ENCODE data around the gene VPS13D. TPM values are rescaled to one million over a fixed set of nuclear protein-coding genes. Genes with fewer than 3 reads are reported as not detected.

Gene VPS13D
- total RNA-seq, 1 experiment from 2014 or later, result 29.0 TPM

- no peak for TF ChIP-seq ZNF219 (CRISPR knock-in tag; IDR thresholded peaks at IDR 0.05; ENCODE audit: borderline replicate concordance)
- no peak for TF ChIP-seq FOXK1 (CRISPR knock-in tag; IDR thresholded peaks at IDR 0.05)
- no peak for TF ChIP-seq AFF4 (CRISPR knock-in tag; IDR thresholded peaks at IDR 0.05; ENCODE audit: borderline replicate concordance)
- TF ChIP-seq ATF3 (CRISPR knock-in tag; conservative IDR thresholded peaks at IDR 0.05), result no peak
Measured at GRCh38 chr1:12314333-12314903, 84.6 kb downstream of the VPS13D start (continued).

- POLR2A ChIA-PET, result no interaction called here
- CTCF ChIA-PET, result interaction anchor here (0.9 to 1.5 kb wide), 3 partner anchors 24 to 306 kb away, joined by 3 to 4 read pairs (median 4); no protein-coding TSS in a partner anchor
Measured at GRCh38 chr1:12315146-12315545, 85.3 kb downstream of the VPS13D start.

GRCh38 chr1:12316331-12316730 lies 86.5 kb downstream of the VPS13D start:
- ATAC-seq, result no peak
- Mint-ChIP-seq H3K4me3 (no peak overlapping the region), H3K27ac (no peak overlapping the region), H3K9me3 (no peaks in the 10 kb centered on the region), H3K27me3 (ENCODE audit: low read depth) (no peaks in the 10 kb centered on the region), H3K4me1 (peaks cover 10% of the 10 kb centered on the region), H3K36me3 (peaks cover 40% of the 10 kb centered on the region)
- CTCF ChIA-PET, result interaction anchor here (1.5 kb wide), 1 partner anchor 23 kb away, joined by 4 read pairs; no protein-coding TSS in a partner anchor
- POLR2A ChIA-PET, result no interaction called here
- DNase-seq (ENCODE audit: low spot score), result no peak
- TF ChIP-seq SP1 (CRISPR knock-in tag; conservative IDR thresholded peaks at IDR 0.05) (no peak), EMX1 (CRISPR knock-in tag; IDR thresholded peaks at IDR 0.05) (no peak), NFYB (CRISPR knock-in tag; conservative IDR thresholded peaks at IDR 0.05; ENCODE audit: low read depth) (no peak), TP53 (CRISPR knock-in tag; IDR thresholded peaks at IDR 0.05) (no peak), E2F4 (CRISPR knock-in tag; IDR thresholded peaks at IDR 0.05; ENCODE audit: borderline replicate concordance, low read depth) (no peak), ZNF317 (CRISPR knock-in tag; IDR thresholded peaks at IDR 0.05; ENCODE audit: borderline replicate concordance, low read depth) (no peak), TCF7 (CRISPR knock-in tag; IDR thresholded peaks at IDR 0.05; ENCODE audit: low read depth) (no peak), HMGXB4 (CRISPR knock-in tag; IDR thresholded peaks at IDR 0.05) (no peak), ZNF219 (CRISPR knock-in tag; IDR thresholded peaks at IDR 0.05; ENCODE audit: borderline replicate concordance) (no peak), ESRRA (CRISPR knock-in tag; IDR thresholded peaks at IDR 0.05; ENCODE audit: borderline replicate concordance) (no peak), KAT7 (CRISPR knock-in tag; IDR thresholded peaks at IDR 0.05; ENCODE audit: borderline replicate concordance) (no peak), ZNF121 (CRISPR knock-in tag; IDR thresholded peaks at IDR 0.05) (no peak), SMAD3 (CRISPR knock-in tag; IDR thresholded peaks at IDR 0.05; ENCODE audit: borderline replicate concordance) (no peak), NR1H2 (CRISPR knock-in tag; IDR thresholded peaks at IDR 0.05) (no peak), IRF1 (CRISPR knock-in tag; IDR thresholded peaks at IDR 0.05) (no peak), FOXP1 (CRISPR knock-in tag; IDR thresholded peaks at IDR 0.05; ENCODE audit: borderline replicate concordance) (no peak), ATF3 (CRISPR knock-in tag; conservative IDR thresholded peaks at IDR 0.05) (no peak)

More at GRCh38 chr1:12315146-12315545, 85.3 kb downstream of the VPS13D start:
- no peaks in the 10 kb centered on the region for H3K9me3 Mint-ChIP-seq
- H3K27ac Mint-ChIP-seq, result no peak overlapping the region
- DNase-seq (ENCODE audit: low spot score) (no peak), ATAC-seq (no peak)
- H3K27me3 Mint-ChIP-seq (ENCODE audit: low read depth), result no peaks in the 10 kb centered on the region
- H3K36me3 Mint-ChIP-seq, result peaks cover 42% of the 10 kb centered on the region
- H3K4me3 Mint-ChIP-seq, result no peak overlapping the region
- H3K4me1 Mint-ChIP-seq, result peaks cover 11% of the 10 kb centered on the region
- TF ChIP-seq PRRX2 (CRISPR knock-in tag; IDR thresholded peaks at IDR 0.05), result no peak
- TF ChIP-seq MAX (CRISPR knock-in tag; IDR thresholded peaks at IDR 0.05), result no peak
- no peak for TF ChIP-seq NR2C2 (CRISPR knock-in tag; IDR thresholded peaks at IDR 0.05)

Data from WTC11 (cell line).